Loucy (cell line): ENCODE results near the gene KSR1.
"Not testable (repeated sequence)": the region's sequence is repeated elsewhere in the genome, so short reads cannot be mapped to it uniquely, and the experiment has no call there.

Experiments used
- H2AFZ ChIP-seq: fragments of 200-600 bp; sonication (generic); 2 replicates; pipeline ENCODE4 v1.6.0; 2016; ENCODE audit warnings: antibody characterized with exemption, mild to moderate bottlenecking, low read length, moderate library complexity
- H3F3A ChIP-seq: fragments of 200-600 bp; 2 replicates; pipeline ENCODE4 v1.6.0; 2016; ENCODE audit warnings: antibody characterized with exemption, low read depth, mild to moderate bottlenecking
- H3K27me3 ChIP-seq: fragments of 200-600 bp; sonication (generic); 2 replicates; pipeline ENCODE4 v1.6.1; 2014; ENCODE audit warnings: low read length, mild to moderate bottlenecking; ENCODE audit not compliant: insufficient read depth, poor library complexity, severe bottlenecking
- H3K36me3 ChIP-seq: fragments of 200-600 bp; sonication (generic); 2 replicates; pipeline ENCODE4 v1.6.1; 2016; ENCODE audit warnings: low read length; ENCODE audit not compliant: insufficient read depth
- H3K4me1 ChIP-seq: fragments of 200-600 bp; sonication (generic); 2 replicates; pipeline ENCODE4 v1.5.1; 2014; ENCODE audit warnings: low read length, mild to moderate bottlenecking; ENCODE audit not compliant: insufficient read depth, poor library complexity, severe bottlenecking
- H3K4me2 ChIP-seq: fragments of 200-600 bp; sonication (generic); 2 replicates; pipeline ENCODE4 v1.6.0; 2014; ENCODE audit warnings: antibody characterized with exemption, low read length, low read depth, mild to moderate bottlenecking; ENCODE audit not compliant: poor library complexity, severe bottlenecking
- H3K4me3 ChIP-seq: fragments of 200-600 bp; sonication (generic); 2 replicates; pipeline ENCODE4 v1.5.1; 2014; ENCODE audit warnings: low read length, mild to moderate bottlenecking, mixed read lengths; ENCODE audit not compliant: poor library complexity, severe bottlenecking
- H3K79me2 ChIP-seq: fragments of 200-600 bp; sonication (generic); 2 replicates; pipeline ENCODE4 v1.6.1; 2014; ENCODE audit warnings: low read length; ENCODE audit not compliant: insufficient read depth
- H3K9ac ChIP-seq: fragments of 200-600 bp; sonication (generic); 2 replicates; pipeline ENCODE4 v1.6.0; 2014; ENCODE audit warnings: mild to moderate bottlenecking, low read depth, low read length, moderate library complexity; ENCODE audit not compliant: poor library complexity, severe bottlenecking
- H3K9me2 ChIP-seq: fragments of 200-600 bp; sonication (generic); replicated peaks from 2 replicates; pipeline ENCODE4 v1.6.1; 2016; ENCODE audit warnings: low read depth, low read length, mixed read lengths
- H3K9me3 ChIP-seq: fragments of 200-600 bp; sonication (generic); 2 replicates; pipeline ENCODE4 v1.6.1; 2014; ENCODE audit warnings: mild to moderate bottlenecking, antibody characterized with exemption, low read length, low read depth; ENCODE audit not compliant: insufficient read depth
- H4K20me1 ChIP-seq: fragments of 200-600 bp; sonication (generic); 2 replicates; pipeline ENCODE4 v1.6.0; 2014; ENCODE audit warnings: antibody characterized with exemption, low read length, mild to moderate bottlenecking; ENCODE audit not compliant: insufficient read depth, poor library complexity, severe bottlenecking
- EZH2phosphoT487 ChIP-seq: fragments of 200-600 bp; IDR thresholded peaks from 2 replicates; pipeline ENCODE4 v1.6.1; 2018; ENCODE audit warnings: antibody characterized with exemption, mild to moderate bottlenecking, moderate library complexity, borderline replicate concordance
- TF ChIP-seq, protein P1 (sequence below): fragments of 200-600 bp; sonication (generic); conservative IDR thresholded peaks from 2 replicates; pipeline ENCODE4 v1.5.1; 2014; ENCODE audit warnings: mild to moderate bottlenecking, antibody characterized with exemption, low read length

KSR1 gene

DNA sequence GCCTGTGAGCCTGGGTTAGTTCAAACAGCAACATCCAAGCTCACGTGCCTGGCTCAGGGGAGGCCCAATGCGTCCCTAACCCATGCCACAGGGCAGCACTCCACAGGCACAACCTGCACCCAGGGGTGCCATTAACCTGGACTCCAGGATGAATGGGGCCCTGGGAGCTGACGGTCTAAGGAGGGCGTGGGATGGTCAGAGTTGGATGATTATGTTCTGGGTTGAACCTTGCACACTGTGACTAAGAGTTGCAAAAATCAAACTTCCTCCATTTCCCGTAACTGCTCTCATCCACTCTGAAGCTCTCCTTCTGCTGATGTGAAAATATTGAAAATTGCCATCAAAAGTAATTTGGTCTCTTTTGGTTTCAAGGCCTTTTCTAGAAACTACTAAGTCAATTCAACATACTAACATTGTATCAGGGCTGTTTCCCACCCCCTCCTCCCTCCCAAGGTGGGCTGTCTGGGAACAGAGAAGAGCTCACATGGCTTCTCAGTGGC, 182.2 kb downstream of the KSR1 start:
- H3K9me2 ChIP-seq, H2AFZ ChIP-seq, H3K9me3 ChIP-seq, H3K4me1 ChIP-seq, H4K20me1 ChIP-seq, H3K27me3 ChIP-seq, H3K9ac ChIP-seq, H3K4me2 ChIP-seq, H3K36me3 ChIP-seq, H3F3A ChIP-seq, H3K4me3 ChIP-seq: not testable (repeated sequence)
- H3K79me2 ChIP-seq = peaks cover 16% of the 10 kb centered on the region; the same call in 1 of the 2 replicates

- H2AFZ ChIP-seq = no peak overlapping the region
- H3K36me3 ChIP-seq = no peaks in the 10 kb centered on the region; the same call in 1 of the 2 replicates
- no peaks in the 10 kb centered on the region for H3K27me3 ChIP-seq
- TF ChIP-seq, protein P1, sequence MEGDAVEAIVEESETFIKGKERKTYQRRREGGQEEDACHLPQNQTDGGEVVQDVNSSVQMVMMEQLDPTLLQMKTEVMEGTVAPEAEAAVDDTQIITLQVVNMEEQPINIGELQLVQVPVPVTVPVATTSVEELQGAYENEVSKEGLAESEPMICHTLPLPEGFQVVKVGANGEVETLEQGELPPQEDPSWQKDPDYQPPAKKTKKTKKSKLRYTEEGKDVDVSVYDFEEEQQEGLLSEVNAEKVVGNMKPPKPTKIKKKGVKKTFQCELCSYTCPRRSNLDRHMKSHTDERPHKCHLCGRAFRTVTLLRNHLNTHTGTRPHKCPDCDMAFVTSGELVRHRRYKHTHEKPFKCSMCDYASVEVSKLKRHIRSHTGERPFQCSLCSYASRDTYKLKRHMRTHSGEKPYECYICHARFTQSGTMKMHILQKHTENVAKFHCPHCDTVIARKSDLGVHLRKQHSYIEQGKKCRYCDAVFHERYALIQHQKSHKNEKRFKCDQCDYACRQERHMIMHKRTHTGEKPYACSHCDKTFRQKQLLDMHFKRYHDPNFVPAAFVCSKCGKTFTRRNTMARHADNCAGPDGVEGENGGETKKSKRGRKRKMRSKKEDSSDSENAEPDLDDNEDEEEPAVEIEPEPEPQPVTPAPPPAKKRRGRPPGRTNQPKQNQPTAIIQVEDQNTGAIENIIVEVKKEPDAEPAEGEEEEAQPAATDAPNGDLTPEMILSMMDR = no peak
- TF ChIP-seq EZH2phosphoT487 = no peak
- no peak overlapping the region for H3K9ac ChIP-seq
- no peaks in the 10 kb centered on the region for H3K9me3 ChIP-seq
- no peak overlapping the region for H3K4me3 ChIP-seq
- H3F3A ChIP-seq = no peaks in the 10 kb centered on the region
- H3K4me1 ChIP-seq = no peaks in the 10 kb centered on the region
- peaks cover 4% of the 10 kb centered on the region; the same call in 1 of the 2 replicates for H3K79me2 ChIP-seq
- H3K9me2 ChIP-seq = no peaks in the 10 kb centered on the region
- H4K20me1 ChIP-seq = no peaks in the 10 kb centered on the region
- H3K4me2 ChIP-seq = no peak overlapping the region
Observed at GRCh38 chr17:27640790-27641189, 184.5 kb downstream of the KSR1 start.

DNA sequence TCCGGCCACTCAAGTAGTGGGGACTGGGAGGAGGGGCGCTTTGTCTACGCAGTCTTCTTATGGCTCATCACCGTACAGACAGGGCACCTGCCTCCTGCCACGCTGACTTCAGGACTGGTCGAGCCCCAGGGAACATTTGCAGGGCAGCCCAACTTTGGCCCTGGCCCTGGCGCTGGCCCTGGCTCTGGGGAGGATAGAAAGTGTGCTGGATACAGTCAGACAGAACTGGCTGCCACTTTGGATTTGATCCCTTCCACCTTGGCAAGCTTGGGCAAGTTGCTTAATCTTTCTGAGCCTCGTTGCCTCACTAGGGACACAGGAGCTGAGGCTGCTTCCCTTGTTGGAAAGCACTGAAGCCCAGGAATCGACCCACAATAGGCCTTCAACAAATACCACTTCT, 188.3 kb downstream of the KSR1 start:
- H3K36me3 ChIP-seq = peaks cover 4% of the 10 kb centered on the region; the same call in 1 of the 2 replicates
- H3K9ac ChIP-seq = no peak overlapping the region
- no peaks in the 10 kb centered on the region for H4K20me1 ChIP-seq
- no peaks in the 10 kb centered on the region for H3K4me1 ChIP-seq
- no peaks in the 10 kb centered on the region for H3F3A ChIP-seq
- no peak overlapping the region for H3K4me3 ChIP-seq
- H2AFZ ChIP-seq = no peak overlapping the region
- no peaks in the 10 kb centered on the region for H3K27me3 ChIP-seq
- no peak overlapping the region for H3K4me2 ChIP-seq
- H3K9me2 ChIP-seq = no peaks in the 10 kb centered on the region
- no peaks in the 10 kb centered on the region for H3K9me3 ChIP-seq
- H3K79me2 ChIP-seq = no peaks in the 10 kb centered on the region
- TF ChIP-seq EZH2phosphoT487 = no peak
- TF ChIP-seq, protein P1 = no peak

GRCh38 chr17:27645621-27646020, 189.4 kb downstream of the KSR1 start:
- H3K9me2 ChIP-seq, H3K4me1 ChIP-seq, H3K9me3 ChIP-seq, H3K27me3 ChIP-seq, H2AFZ ChIP-seq, H3K4me3 ChIP-seq, H4K20me1 ChIP-seq, H3K4me2 ChIP-seq, H3F3A ChIP-seq, H3K36me3 ChIP-seq, H3K9ac ChIP-seq, H3K79me2 ChIP-seq: not testable (repeated sequence)
- TF ChIP-seq, protein P1 = peak; percentile 20; the same call in 1 of the 2 replicates
